HG03571 (cell line): ENCODE data around the gene ST8SIA4.

Source experiments
- ATAC-seq: cut with Tn5 transposase; IDR thresholded peaks from one replicate; pipeline ENCODE4 v1.9.1; 2021; ENCODE audit not compliant: unreplicated experiment

The ST8SIA4 gene

DNA sequence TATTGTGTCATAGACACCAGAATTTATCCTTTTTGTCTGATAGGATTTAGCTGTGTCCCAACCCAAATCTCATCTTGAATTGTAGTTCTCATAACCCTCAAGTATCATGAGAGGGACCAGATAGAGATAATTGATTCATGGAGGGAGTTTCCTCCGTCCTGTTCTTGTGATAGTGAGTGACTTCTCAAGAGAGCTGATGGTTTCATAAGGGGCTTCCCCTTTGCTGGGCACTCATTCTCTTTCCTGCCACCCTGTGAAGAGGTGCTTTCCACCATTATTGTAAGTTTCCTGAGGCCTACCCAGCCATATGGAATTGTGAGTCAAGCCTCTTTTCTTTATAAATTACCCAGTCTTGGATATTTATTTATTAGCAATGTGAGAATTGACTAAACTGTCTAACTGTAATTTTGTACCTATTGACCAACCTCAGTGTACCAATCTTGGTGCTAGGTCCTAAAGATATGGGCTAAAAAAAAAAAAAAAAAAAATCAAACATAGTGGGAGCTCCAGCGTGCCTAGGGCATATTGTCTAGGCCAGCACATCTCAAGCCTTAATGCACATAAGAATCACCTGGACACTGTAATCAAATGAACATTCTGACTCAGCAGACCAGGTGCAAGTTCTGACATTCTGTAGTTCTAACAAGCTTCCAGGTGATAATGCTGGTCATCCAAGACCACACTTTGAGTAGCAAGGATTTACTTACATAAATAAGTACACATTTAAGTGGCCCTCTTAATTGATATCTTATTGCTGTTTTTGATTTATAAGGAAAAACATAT lies 30.5 kb downstream of the ST8SIA4 start:
- peak; percentile 57 for ATAC-seq

GRCh38 chr5:100867039-100867562 lies 36.0 kb downstream of the ST8SIA4 start:
- ATAC-seq: no peak

- ATAC-seq: no peak
Observed at GRCh38 chr5:100864931-100865330, 38.2 kb downstream of the ST8SIA4 start.

GRCh38 chr5:100863739-100864138 lies 39.3 kb downstream of the ST8SIA4 start:
- no peak for ATAC-seq

- no peak for ATAC-seq
Observed at GRCh38 chr5:100861148-100861547, 41.9 kb downstream of the ST8SIA4 start.

- ATAC-seq: peak; percentile 57
Observed at GRCh38 chr5:100860407-100860806, 42.7 kb downstream of the ST8SIA4 start.

DNA sequence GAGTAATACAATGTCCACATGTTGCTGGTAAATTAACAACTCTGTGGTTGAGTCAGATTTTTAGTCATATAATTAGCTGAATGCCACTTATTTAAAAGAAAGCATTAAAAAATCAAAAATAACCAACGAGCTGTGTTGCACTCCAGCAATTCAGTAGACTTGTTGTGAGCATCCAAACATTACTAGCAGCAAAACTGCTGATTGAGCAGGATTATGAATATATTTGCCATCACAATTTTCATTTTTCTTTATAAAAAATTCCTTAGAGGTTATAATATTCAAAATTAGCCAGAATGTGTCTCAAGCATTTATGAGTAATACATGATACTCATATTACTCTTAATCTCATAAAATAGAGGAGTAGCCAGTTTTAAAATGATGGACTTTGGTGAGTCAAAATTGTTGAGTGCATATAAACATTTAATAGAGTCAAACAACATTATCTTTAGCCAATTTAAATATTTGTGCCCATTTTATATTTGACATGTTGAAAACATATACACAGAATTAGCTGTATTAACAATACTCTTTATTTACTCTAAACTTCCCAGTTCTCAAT lies 44.0 kb downstream of the ST8SIA4 start:
- no peak for ATAC-seq

- ATAC-seq: no peak
Observed at GRCh38 chr5:100856462-100856861, 46.6 kb downstream of the ST8SIA4 start.

- no peak for ATAC-seq
Observed at GRCh38 chr5:100855937-100856430, 47.1 kb downstream of the ST8SIA4 start.

DNA sequence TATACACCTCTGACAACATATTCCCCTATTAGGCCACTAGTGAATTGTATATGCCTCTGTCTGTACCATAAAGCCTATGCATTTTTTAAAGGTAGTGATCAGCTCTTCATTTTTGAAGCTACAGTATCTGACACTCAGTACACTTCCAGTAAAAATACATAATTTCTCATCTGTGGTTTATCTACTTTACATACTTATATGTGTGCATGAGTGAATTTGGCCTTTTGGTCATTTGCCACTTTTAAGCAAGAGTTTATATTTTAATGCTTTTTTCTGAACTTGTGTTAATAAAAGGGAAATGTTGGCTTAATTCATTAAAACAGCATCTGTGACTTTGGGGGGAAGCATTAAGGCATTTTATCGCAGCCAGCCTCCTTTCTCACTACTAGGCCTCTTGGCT lies 47.8 kb downstream of the ST8SIA4 start:
- ATAC-seq: no peak

- ATAC-seq: no peak
Observed at GRCh38 chr5:100854591-100854990, 48.5 kb downstream of the ST8SIA4 start.

DNA sequence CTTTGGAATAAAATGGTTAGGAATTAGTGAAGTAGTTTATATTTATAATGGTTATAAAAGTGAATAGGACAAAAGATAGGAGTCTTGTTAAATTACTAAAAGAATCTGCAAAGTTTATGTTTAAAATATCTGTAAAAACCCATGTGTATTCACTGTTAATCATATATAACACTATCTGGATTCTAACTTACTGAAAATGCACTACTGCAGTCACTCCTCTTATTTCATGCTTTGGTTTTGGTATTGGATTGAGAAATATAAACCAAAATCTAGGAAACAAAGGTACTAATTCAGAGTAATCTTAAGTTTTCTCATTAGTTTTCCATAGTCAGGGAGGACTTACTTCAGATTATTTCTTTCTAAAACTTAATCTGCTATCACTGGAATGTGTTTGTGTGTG lies 49.5 kb downstream of the ST8SIA4 start:
- no peak for ATAC-seq

- peak; percentile 92 for ATAC-seq
Observed at GRCh38 chr5:100852988-100853449, 50.1 kb downstream of the ST8SIA4 start.

DNA sequence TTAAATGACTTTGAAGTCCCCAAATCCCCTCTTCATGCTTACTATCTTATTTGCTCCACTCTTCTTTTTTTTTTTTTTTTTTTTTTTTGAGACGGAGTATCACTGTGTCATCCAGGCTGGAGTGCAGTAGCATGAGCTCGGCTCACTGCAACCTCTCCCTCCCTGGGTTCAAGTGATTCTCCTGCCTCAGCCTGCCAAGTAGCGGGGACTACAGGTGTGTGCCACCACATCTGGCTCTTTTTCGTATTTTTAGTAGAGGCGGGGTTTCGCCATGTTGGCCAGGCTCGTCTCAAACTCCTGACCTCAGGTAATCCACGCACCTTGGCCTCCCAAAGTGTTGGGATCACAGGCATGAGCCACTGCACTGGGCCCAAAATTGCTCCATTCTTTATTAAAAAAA lies 51.0 kb downstream of the ST8SIA4 start:
- no peak for ATAC-seq

DNA sequence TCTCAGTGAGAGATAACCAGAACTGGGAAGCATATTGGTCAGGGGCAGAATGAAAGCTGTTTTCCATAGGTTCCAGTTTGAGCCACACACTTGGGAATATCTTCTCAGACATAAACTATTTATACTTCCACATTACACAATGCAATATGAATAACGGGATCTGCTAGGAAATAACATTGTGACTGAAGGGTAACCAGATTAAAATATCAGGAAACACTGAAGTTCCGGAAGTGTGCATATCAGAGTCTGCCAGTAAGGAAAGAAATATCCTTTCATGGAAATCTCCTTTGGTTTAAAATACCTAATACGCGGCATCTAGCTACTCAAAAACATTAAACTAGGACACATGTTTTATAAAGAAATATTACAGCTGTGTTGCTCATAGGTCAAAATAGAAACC lies 56.3 kb downstream of the ST8SIA4 start:
- no peak for ATAC-seq

- ATAC-seq: no peak
Observed at GRCh38 chr5:100842080-100842479, 61.0 kb downstream of the ST8SIA4 start.

- no peak for ATAC-seq
Observed at GRCh38 chr5:100841358-100842076, 61.6 kb downstream of the ST8SIA4 start.

- peak; percentile 30 for ATAC-seq
Observed at GRCh38 chr5:100840789-100841188, 62.3 kb downstream of the ST8SIA4 start.

DNA sequence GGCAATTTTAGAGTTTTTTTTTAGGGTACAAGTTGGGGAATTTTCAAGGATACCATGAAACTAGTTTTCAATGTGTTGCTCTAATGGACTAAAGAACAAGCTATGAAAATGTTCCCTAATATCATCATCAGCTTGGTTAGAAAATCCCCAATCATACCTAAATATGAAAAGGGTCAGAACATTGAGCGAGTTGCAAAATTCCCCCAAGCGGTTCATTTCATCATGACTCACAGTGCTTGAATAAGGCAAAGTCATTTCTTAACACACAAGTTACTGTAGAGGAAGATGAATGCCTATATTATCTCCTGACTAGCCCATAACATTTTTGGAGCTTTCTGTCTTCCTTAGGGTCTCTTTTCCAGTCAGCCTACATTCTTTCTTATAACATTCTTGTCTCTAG lies 62.7 kb downstream of the ST8SIA4 start:
- peak; percentile 75 for ATAC-seq

- ATAC-seq: no peak
Observed at GRCh38 chr5:100838048-100838473, 65.0 kb downstream of the ST8SIA4 start.

GRCh38 chr5:100834519-100834918 lies 68.6 kb downstream of the ST8SIA4 start:
- ATAC-seq: no peak
